Dermis microvascular lymphatic vessel endothelial cell (primary cell): ENCODE data around the gene DCP1A. TPM values are rescaled to one million over a fixed set of nuclear protein-coding genes. Genes with fewer than 3 reads are reported as not detected.
"Not testable (repeated sequence)": the region's sequence is repeated elsewhere in the genome, so short reads cannot be mapped to it uniquely, and the experiment has no call there.

Experiments
- DNase-seq, 2 donors: peaks; one replicate each; pipeline versions ENCODE4 v3.0.0 to v3.0.0-alpha.2; 2010; ENCODE audit warnings: low read depth in 2 of 2
- total RNA-seq: library from RNA; depleted of rRNA; stranded (reverse); fragments of >200 nt; gene quantifications from 2 replicates; pipeline ENCODE4 v1.2.1, GENCODE V29; 2014

Gene DCP1A
- total RNA-seq, 1 donor from 2014 or later, result 8.9 TPM

GRCh38 chr3:53269193-53269592, 78.2 kb downstream of the DCP1A start:
- DNase-seq, result not testable (repeated sequence)

GRCh38 chr3:53267766-53268165, 79.6 kb downstream of the DCP1A start:
- no peak for DNase-seq

DNA sequence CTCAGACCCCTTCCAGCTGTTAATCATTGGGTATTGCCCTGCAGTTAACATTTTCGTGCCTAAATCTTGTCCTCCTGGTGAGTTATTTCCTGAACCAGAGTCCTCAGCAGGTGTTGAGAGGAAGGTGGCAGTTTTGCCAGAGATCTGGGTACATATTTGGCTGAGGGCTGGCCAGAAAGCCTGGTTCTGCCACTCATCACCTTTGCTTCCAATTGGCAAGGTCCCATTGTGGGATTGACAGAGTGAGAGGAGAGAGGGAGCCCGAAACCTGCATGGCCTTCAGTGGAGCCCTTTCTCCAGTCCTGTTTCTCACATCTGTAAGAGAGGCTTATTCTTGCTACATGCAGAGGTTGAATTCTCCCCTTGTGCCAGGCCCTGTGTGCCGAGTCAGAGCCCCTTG, 82.6 kb downstream of the DCP1A start:
- no peak for DNase-seq

GRCh38 chr3:53263907-53264306, 83.4 kb downstream of the DCP1A start:
- DNase-seq, result no peak

DNA sequence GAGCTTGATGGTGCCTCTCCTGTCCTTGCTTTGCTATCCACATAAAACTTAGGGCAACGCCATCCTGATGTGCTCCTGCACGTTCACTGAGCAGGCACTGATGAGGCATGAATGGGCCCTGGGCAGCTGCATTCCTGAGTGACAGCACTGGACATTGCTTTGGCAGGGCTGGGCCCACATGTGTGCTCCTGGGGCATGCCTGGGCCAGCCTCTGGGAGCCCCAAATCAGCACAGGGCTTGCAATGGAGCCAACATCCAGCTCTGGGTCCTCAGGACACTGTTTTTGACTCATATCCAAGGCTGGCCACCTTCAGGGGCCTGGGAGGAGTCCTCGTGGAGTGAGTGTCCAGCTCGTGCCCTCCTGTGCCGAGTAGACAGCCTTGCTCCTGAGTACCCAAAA, 85.6 kb downstream of the DCP1A start:
- DNase-seq, result no peak

DNA sequence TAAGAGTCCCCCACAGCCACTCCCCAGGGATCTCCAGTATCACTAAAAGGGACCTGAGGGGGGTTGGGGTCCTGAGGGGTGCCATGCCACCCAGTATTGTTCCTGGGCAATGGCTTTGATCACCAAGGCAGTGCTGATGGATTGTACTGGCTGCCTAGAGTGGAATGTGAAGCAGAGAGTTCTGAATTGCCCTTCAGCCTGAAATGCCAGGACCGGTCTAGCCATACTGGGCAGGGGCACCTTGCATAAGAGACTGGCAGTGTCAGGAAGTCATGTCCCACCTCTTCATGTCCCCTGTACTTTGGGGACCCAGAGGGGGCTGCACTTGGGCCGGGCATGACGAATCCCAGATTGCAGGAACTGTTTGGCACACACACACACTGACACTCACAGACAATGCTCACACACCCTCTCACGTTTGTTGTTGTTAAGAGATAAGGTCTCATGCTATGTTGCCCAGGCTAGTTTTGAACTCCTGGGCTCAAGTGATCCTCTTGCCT, 87.0 kb downstream of the DCP1A start:
- no peak for DNase-seq

- DNase-seq, result no peak
Observed at GRCh38 chr3:53259427-53260259, 87.7 kb downstream of the DCP1A start.

GRCh38 chr3:53258600-53259426, 88.5 kb downstream of the DCP1A start:
- DNase-seq, result no peak

DNA sequence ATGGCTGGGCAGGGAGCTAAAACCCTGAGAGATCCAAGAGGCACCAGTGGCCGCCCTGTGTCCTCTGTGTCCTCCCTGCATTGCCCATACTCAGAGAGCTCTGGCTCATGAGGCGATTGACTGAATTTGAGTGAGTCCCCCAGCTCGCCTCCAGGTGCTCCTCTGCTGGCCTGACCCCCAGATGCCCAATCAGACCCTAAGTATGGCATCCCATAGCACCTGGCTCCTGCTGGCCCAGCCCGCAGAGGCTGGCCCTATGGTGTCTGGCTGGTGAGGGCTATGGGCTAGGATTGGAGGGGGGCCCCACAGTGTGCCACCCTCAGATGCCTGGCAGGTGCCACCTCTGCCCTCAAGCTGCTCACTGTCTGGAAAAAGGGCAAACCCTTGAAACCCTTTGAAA, 89.9 kb downstream of the DCP1A start:
- DNase-seq, result no peak

GRCh38 chr3:53256704-53257055, 90.7 kb downstream of the DCP1A start:
- no peak for DNase-seq

DNA sequence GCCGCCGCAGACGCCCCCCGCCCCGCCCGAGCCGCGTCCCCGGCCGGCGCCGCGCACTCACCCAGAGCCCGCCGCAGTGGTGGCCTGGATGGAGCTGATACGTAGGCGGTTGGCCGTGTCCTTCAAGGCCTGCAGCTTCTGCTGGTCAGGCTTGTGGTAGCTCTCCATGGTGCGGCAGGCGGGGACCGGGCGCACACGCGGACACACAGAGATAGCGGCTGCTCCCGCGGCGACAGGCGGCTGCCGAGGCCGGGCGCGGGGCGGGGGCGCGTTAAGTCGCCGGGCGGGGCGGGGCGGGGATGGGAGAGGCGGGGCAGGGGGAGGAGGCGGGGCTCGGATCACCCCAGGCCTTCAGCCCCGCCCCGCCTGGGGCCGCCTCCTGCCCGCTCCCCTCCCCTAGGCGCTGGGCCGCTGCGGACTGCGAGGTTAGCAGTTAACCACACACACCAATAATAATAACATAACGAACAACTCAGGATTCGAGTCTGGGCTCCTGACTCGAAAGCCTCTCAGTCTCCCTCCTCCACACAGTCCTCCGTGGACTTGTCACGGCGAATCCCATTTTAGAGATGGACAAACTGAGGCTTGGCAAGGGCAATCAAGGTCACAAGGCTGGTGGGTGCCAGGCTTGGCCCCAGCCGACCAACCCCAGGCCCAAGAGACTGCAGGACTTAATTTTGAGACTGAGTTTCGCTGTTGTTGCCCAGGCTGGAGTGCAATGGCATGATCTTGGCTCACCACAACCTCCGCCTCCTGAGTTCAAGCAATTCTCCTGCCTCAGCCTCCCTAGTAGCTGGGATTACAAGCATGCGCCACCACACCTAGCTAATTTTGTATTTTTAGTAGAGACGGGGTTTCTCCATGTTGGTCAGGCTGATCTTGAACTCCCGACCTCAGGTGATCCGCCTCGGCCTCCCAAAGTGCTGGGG, 91.3 kb downstream of the DCP1A start, which contains the start of gene TKT:
Gene TKT, minus strand, starts transcription at position 248 of the 929 bp plus-strand sequence. Its CDS starts 80 bp downstream, at position 168.
- DNase-seq, result peak; percentile 51 to 91

DNA sequence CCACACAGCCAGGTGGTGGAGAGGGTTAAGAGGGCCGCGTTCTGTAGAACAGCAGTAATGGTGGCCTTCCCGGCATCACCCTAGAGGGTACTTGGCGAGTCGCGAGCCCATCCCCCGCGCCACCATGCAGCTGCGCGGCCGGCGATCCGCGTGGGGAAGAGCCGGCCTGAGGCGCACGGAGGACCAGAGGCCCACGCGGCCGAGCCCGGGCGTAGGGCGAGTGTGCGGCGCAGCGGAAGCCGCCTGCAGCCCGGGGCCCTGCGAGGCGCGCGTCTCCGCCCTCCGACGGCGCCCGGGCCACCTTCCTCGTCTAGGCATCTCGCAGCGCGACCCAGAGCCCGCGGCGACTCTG, 91.9 kb downstream of the DCP1A start:
- DNase-seq, result peak in 1 of 2 donors; percentile 40

DNA sequence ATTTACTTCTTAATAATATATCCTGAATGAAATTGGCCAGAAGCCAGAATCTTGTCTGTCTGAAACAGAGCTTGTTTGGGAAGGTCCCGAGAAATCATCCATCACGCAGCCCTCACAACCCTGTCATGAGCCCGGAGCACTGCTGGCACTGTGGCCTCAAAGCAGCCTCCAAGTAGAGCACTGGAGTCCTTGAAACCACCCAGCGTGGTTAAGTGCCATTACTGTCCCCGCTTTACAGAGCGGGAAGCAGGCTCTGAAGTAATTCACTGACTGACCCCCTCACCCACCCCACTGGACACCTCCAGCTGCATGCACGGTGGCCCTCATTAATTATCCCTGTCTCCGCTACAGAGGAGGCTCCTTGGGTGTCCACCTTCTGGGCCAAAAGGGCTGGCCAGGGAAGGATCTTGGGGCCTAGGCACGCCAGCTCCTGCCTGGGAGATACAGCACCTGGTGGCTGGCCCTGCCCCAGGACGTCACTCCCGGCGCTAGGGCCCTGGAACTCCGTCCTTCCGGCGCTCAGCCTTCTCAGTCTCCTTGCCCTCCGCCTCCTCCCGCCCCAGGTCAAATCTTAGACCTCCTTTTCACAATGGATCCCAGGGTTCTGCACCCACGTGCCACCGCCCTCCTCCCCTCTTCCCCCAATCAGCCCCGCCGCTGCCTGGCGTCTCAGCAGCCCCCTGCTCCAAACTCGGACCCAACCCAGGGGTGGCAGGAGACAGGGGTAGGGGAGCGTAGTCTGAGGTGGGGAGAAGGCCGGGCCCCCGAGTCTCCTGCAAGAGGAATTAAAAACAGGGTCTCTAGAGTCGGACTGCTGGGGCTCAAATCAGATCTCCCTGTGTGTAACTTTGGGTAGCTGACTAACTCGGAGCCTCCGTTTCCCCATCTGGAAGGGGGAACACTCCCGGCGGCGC, 92.6 kb downstream of the DCP1A start:
- peak in 1 of 2 donors; percentile 54 for DNase-seq

- DNase-seq, result peak in 1 of 2 donors; percentile 28
Observed at GRCh38 chr3:53253707-53254508, 93.4 kb downstream of the DCP1A start.

DNA sequence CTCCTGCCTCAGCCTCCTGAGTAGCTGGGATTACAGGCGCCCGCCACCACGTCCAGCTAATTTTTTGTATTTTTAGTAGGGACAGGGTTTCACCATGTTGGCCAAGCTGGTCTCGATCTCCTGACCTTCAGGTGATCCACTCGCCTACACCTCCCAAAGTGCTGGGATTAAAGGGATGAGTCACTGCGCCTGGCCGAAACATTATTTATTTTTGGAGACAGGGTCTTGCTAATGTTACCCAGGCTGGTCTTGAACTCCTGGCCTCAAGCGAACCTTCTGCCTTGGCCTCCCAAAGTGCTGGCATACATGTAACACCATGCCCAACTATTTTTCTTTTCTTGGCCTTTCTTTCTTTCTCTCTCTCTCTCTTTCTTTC, 94.4 kb downstream of the DCP1A start:
- DNase-seq, result not testable (repeated sequence)

DNA sequence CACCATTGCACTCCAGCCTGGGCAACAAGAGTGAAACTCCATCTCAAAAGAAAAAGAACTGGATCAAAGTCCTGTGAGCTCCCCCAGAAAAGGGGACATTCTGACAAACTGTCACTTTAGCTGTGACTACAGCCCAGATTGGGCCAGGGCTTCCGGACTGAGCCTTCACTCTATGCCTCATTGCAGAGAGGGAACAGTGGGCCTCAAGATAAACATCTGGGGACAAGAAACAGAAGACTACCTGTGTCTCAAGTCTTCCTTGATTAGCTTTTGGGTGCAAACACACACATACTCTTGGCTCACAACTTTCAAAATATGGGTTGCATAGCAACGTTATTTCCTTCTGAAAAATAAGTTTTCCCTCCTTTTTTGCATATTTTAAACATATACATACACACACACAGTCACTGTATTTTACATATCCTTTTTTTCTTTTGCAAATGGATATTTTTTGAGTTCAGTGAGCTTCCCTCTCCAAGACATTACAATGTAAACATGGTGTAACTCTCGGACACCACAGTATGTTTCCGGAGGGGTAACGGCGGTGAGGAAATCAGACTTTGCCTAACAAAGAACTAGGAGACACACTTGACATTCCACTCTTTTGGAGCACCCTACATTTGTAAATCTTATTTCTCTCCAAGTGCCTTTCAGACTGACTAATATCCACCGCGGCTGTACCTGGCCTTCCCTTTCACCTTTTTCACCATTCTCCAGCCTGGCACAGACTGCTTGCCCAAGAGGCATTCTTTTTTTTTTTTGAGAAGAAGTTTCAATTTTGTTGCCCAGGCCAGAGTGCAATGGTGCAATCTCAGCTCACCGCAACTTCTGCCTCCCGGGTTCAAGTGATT, 95.0 kb downstream of the DCP1A start:
- DNase-seq, result no peak

DNA sequence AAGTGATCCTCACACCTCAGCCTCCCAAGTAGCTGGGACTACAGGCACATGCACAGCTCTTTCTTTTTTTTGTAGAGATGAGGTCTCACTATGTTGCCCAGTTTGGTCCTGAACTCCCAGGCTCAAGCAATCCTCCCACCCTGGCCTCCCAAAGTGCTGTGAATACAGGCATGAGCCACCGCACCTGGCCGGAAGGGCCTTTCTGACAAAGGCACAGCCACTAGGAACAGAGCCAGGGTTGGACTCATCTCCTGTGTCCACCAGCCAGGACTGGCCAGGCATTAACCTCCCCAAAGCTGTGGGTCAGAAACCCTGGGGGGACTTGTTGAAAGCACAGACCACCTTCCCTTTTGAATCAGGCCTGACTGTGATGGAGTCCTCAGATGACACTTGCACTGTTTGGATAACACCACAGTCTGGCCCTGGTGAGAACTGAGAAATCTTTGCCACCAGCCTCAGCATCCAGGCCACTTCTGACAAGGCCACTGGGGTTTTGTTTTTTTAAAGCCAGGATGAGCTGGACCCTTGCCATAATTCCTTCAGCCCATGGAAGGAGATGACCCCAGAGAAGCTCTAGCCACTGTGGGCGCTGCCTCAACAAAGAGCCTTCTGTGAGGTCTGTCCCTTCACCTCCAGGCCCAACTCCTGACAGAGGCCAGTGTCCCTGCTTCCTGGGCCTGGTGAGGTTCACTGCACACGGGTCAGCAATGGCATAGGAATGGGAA, 96.3 kb downstream of the DCP1A start:
- peak in 1 of 2 donors; percentile 40 for DNase-seq

GRCh38 chr3:53250453-53250852, 96.9 kb downstream of the DCP1A start:
- DNase-seq, result no peak
